DND-41 (cell line): ENCODE data around the gene OR1K1.
"Not testable (repeated sequence)": the region's sequence is repeated elsewhere in the genome, so short reads cannot be mapped to it uniquely, and the experiment has no call there.

Experiments used
- CTCF ChIP-seq: IDR thresholded peaks from 2 replicates; pipeline ENCODE4 v1.5.1; 2012; ENCODE audit warnings: borderline replicate concordance, low read length, moderate library complexity, mild to moderate bottlenecking; ENCODE audit not compliant: poor library complexity, severe bottlenecking; ENCODE audit errors: extremely low read depth
- EZH2 ChIP-seq: IDR thresholded peaks from 3 replicates; pipeline ENCODE4 v1.6.1; 2012; ENCODE audit warnings: borderline replicate concordance, low read depth, mild to moderate bottlenecking, moderate library complexity, low read length, inconsistent platforms; ENCODE audit not compliant: severe bottlenecking

- TF ChIP-seq CTCF, EZH2: not testable (repeated sequence)
Observed at GRCh38 chr9:122838441-122838840, 38.5 kb downstream of the OR1K1 start.
